Peyer's patch (tissue), 4 donors: ENCODE measurements around the gene PNCK. TPM values are rescaled to one million over a fixed set of nuclear protein-coding genes. Genes with fewer than 3 reads are reported as not detected.

Experiments used
- DNase-seq, 3 donors: peaks; one replicate each; pipeline ENCODE4 v3.0.0-alpha.2; 2017 to 2019
- H3K27ac ChIP-seq, 4 donors: fragments of 200-600 bp; sonication (generic); one replicate each; pipeline ENCODE4 v1.5.1; 2016 to 2019
- H3K27me3 ChIP-seq, 2 donors: fragments of 200-600 bp; sonication (generic); one replicate each; pipeline ENCODE4 v1.5.1; 2019
- H3K36me3 ChIP-seq, 3 donors: fragments of 200-600 bp; sonication (generic); one replicate each; pipeline ENCODE4 v1.5.1; 2016 to 2019
- H3K4me1 ChIP-seq, 4 donors: fragments of 200-600 bp; sonication (generic); one replicate each; pipeline ENCODE4 v1.5.1; 2016 to 2019
- H3K4me3 ChIP-seq, 4 donors: fragments of 200-600 bp; sonication (generic); 1 replicate in 3 of 4; 2 replicates in 1 of 4; pipeline ENCODE4 v1.5.1; 2016 to 2019; ENCODE audit warnings: mild to moderate bottlenecking in 1 of 4
- H3K9me3 ChIP-seq, 4 donors: fragments of 200-600 bp; sonication (generic); one replicate each; pipeline ENCODE4 v1.5.1; 2016 to 2019; ENCODE audit warnings: mild to moderate bottlenecking in 1 of 4
- CTCF ChIP-seq, 6 experiments: fragments of 450-650 bp in 4 of 6; fragments of 200-600 bp in 2 of 6; sonication (generic) in 1 of 6; IDR thresholded peaks; one replicate each; pipeline ENCODE4 v1.5.1; 2017 to 2019; ENCODE audit warnings: antibody characterized with exemption in 6 of 6, mild to moderate bottlenecking in 3 of 6, moderate library complexity in 1 of 6
- POLR2A ChIP-seq, 2 donors: fragments of 450-650 bp; IDR thresholded peaks; one replicate each; pipeline ENCODE4 v1.5.1; 2017; ENCODE audit warnings: antibody characterized with exemption in 2 of 2, mild to moderate bottlenecking in 2 of 2, moderate library complexity in 2 of 2
- total RNA-seq, 4 donors: library from RNA; depleted of rRNA; stranded (reverse); fragments of >200 nt; gene quantifications; one replicate each; pipeline ENCODE4 v1.1.0, GENCODE V29; 2016

The PNCK gene
- total RNA-seq, 4 donors from 2014 or later = 2.0 to 44.8 (median 6.1) TPM; not detected in 1

GRCh38 chrX:153626025-153626633 lies 47.5 kb downstream of the PNCK start:
- Histone ChIP-seq H3K27ac (no peak overlapping the region), H3K27me3 (no peaks in the 10 kb centered on the region)
- no peak for DNase-seq

GRCh38 chrX:153625271-153626024 lies 48.2 kb downstream of the PNCK start:
- Histone ChIP-seq H3K36me3 (no peaks in the 10 kb centered on the region), H3K4me1 (no peaks in the 10 kb centered on the region), H3K4me3 (no peak overlapping the region), H3K9me3 (no peaks in the 10 kb centered on the region), H3K27me3 (no peaks in the 10 kb centered on the region), H3K27ac (no peak overlapping the region)
- TF ChIP-seq CTCF (IDR thresholded peaks at IDR 0.05) (no peak), POLR2A (IDR thresholded peaks at IDR 0.05) (no peak)
- no peak for DNase-seq

More at GRCh38 chrX:153626025-153626633, 47.5 kb downstream of the PNCK start:
- Histone ChIP-seq H3K9me3 (no peaks in the 10 kb centered on the region), H3K36me3 (no peaks in the 10 kb centered on the region), H3K4me3 (no peak overlapping the region), H3K4me1 (no peaks in the 10 kb centered on the region)
- no peak for TF ChIP-seq CTCF (IDR thresholded peaks at IDR 0.05)
- TF ChIP-seq POLR2A (IDR thresholded peaks at IDR 0.05) = no peak

GRCh38 chrX:153624196-153625091 lies 49.2 kb downstream of the PNCK start:
- no peaks in the 10 kb centered on the region for H3K4me1 ChIP-seq
- H3K36me3 ChIP-seq = no peaks in the 10 kb centered on the region
- no peak overlapping the region for H3K4me3 ChIP-seq
- H3K27ac ChIP-seq = no peak overlapping the region
- no peaks in the 10 kb centered on the region for H3K27me3 ChIP-seq
- DNase-seq = peak in 1 of 3 donors; percentile 16
- TF ChIP-seq CTCF (IDR thresholded peaks at IDR 0.05) (no peak), POLR2A (IDR thresholded peaks at IDR 0.05) (no peak)
- no peaks in the 10 kb centered on the region for H3K9me3 ChIP-seq

GRCh38 chrX:153623310-153624029 lies 50.1 kb downstream of the PNCK start:
- H3K4me3 ChIP-seq = no peak overlapping the region
- H3K36me3 ChIP-seq = no peaks in the 10 kb centered on the region
- no peaks in the 10 kb centered on the region for H3K4me1 ChIP-seq
- no peak overlapping the region for H3K27ac ChIP-seq
- H3K27me3 ChIP-seq = no peaks in the 10 kb centered on the region
- TF ChIP-seq POLR2A (IDR thresholded peaks at IDR 0.05) (no peak), CTCF (IDR thresholded peaks at IDR 0.05) (no peak)
- DNase-seq = no peak
- H3K9me3 ChIP-seq = no peaks in the 10 kb centered on the region

GRCh38 chrX:153622661-153623309 lies 50.8 kb downstream of the PNCK start:
- no peak overlapping the region for H3K27ac ChIP-seq
- H3K27me3 ChIP-seq = no peaks in the 10 kb centered on the region
- H3K9me3 ChIP-seq = no peaks in the 10 kb centered on the region
- H3K36me3 ChIP-seq = no peaks in the 10 kb centered on the region
- no peaks in the 10 kb centered on the region for H3K4me1 ChIP-seq
- DNase-seq = no peak
- TF ChIP-seq POLR2A (IDR thresholded peaks at IDR 0.05) (no peak), CTCF (IDR thresholded peaks at IDR 0.05) (no peak)
- no peak overlapping the region for H3K4me3 ChIP-seq
